Nephron (organoid): ENCODE results near the gene CST6.

Experiments used
- H3K27ac Mint-ChIP-seq, 3 experiments: 2 replicates each; pipeline ENCODE4 v1.8.0; 2020; ENCODE audit warnings: mixed read lengths in 3 of 3, mild to moderate bottlenecking in 2 of 3, moderate library complexity in 1 of 3
- H3K27me3 Mint-ChIP-seq: 2 replicates; pipeline ENCODE4 v1.8.0; 2021; ENCODE audit warnings: low read depth, mild to moderate bottlenecking, moderate library complexity, mixed read lengths
- H3K36me3 Mint-ChIP-seq: 2 replicates; pipeline ENCODE4 v1.8.0; 2020; ENCODE audit warnings: low read depth, mixed read lengths
- H3K4me1 Mint-ChIP-seq: 2 replicates; pipeline ENCODE4 v1.8.0; 2020; ENCODE audit warnings: mixed read lengths
- H3K4me3 Mint-ChIP-seq, 3 experiments: 2 replicates each; pipeline ENCODE4 v1.8.0; 2020; ENCODE audit warnings: mild to moderate bottlenecking in 3 of 3, mixed read lengths in 3 of 3, moderate library complexity in 2 of 3
- H3K9me3 Mint-ChIP-seq: 2 replicates; pipeline ENCODE4 v1.8.0; 2020; ENCODE audit warnings: mixed read lengths
- TF ChIP-seq, protein P1 (sequence below), 3 experiments: fragments of 200-600 bp; sonication (generic); IDR thresholded peaks; one replicate each; pipeline ENCODE4 v1.5.0; 2021; ENCODE audit warnings: antibody characterized with exemption in 3 of 3; ENCODE audit not compliant: unreplicated experiment in 3 of 3

CST6 gene

DNA sequence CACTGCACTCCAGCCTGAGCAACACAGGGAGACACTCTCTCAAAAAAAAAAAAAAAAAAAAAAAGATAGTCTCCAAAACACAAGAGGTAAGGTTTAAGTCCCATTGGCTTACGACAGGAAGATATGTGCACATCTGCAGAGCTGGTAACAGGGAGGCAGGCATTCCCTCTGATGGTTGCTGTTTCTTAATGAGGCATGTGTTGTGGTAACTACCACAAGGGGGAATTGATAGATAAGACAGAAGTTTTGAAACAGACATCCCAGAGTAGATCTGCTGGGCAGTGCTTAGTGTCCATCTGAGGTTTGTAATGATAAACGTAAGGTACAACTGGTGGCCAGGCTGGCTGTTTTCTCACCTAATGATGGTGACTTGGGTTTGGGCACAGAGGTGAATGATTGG, 14.5 kb upstream of the CST6 start:
- no peak overlapping the region for H3K27ac Mint-ChIP-seq
- peak overlapping the region; percentile 40 to 74 (median 46) for H3K4me3 Mint-ChIP-seq
- no peaks in the 10 kb centered on the region for H3K9me3 Mint-ChIP-seq
- no peaks in the 10 kb centered on the region for H3K27me3 Mint-ChIP-seq
- peaks cover 57% of the 10 kb centered on the region for H3K36me3 Mint-ChIP-seq
- TF ChIP-seq, protein P1, sequence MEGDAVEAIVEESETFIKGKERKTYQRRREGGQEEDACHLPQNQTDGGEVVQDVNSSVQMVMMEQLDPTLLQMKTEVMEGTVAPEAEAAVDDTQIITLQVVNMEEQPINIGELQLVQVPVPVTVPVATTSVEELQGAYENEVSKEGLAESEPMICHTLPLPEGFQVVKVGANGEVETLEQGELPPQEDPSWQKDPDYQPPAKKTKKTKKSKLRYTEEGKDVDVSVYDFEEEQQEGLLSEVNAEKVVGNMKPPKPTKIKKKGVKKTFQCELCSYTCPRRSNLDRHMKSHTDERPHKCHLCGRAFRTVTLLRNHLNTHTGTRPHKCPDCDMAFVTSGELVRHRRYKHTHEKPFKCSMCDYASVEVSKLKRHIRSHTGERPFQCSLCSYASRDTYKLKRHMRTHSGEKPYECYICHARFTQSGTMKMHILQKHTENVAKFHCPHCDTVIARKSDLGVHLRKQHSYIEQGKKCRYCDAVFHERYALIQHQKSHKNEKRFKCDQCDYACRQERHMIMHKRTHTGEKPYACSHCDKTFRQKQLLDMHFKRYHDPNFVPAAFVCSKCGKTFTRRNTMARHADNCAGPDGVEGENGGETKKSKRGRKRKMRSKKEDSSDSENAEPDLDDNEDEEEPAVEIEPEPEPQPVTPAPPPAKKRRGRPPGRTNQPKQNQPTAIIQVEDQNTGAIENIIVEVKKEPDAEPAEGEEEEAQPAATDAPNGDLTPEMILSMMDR (IDR thresholded peaks at IDR 0.05; ENCODE audit: unreplicated experiment in 3 of 3), result no peak
- peaks cover 13% of the 10 kb centered on the region for H3K4me1 Mint-ChIP-seq

DNA sequence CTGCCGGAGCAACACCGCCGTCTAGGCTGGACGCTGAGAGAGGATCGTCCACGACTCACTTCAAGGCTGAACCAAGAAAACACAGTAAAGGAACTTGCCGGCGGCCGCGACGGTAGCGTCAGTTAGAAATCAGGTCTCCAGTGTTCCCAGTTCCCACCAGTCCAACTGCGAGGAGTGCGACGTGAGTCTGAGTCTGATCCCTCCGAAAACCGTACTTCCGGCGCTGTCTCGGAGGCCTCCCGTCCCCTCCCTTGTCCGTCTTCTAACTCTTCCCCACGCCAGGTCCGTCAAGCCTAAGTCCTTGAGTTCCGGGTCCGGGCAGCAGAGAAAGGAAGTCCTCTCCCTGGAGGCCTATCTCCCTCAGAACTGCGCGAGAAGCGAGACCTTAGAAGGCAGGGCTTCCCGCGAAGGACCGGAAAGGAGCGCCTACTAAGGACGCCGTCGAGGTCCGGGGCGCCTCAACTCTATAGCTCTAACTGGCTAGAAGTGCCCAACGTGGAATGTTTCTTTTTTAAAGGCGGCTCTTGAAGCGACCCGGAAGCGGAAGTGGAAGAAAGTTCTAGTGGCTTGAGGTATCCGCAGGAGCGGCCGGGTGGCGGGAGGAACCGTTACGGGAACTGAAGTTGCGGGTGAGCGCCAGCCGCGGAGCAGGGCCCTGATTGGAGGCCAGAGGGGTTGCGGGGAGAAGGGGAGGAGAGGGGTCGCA, 9.7 kb upstream of the CST6 start, which contains the start of the genes BANF1 and EIF1AD:
Gene BANF1, plus strand, starts transcription at position 562 of the 706 bp plus-strand sequence. CDS start 748 bp downstream, outside the sequence.
Gene EIF1AD, minus strand, starts transcription at position 216 of the 706 bp plus-strand sequence. CDS start 1,768 bp downstream, outside the sequence.
- H3K4me1 Mint-ChIP-seq, result peaks cover 22% of the 10 kb centered on the region
- no peaks in the 10 kb centered on the region for H3K9me3 Mint-ChIP-seq
- H3K4me3 Mint-ChIP-seq, result peak within 1 kb of the TSS; percentile 96 to 99 (median 99)
- peaks cover 52% of the 10 kb centered on the region for H3K36me3 Mint-ChIP-seq
- no peaks in the 10 kb centered on the region for H3K27me3 Mint-ChIP-seq
- TF ChIP-seq, protein P1 (IDR thresholded peaks at IDR 0.05; ENCODE audit: unreplicated experiment in 3 of 3), result no peak
- H3K27ac Mint-ChIP-seq, result peak within 1 kb of the TSS; percentile 98 to 100 (median 99)

DNA sequence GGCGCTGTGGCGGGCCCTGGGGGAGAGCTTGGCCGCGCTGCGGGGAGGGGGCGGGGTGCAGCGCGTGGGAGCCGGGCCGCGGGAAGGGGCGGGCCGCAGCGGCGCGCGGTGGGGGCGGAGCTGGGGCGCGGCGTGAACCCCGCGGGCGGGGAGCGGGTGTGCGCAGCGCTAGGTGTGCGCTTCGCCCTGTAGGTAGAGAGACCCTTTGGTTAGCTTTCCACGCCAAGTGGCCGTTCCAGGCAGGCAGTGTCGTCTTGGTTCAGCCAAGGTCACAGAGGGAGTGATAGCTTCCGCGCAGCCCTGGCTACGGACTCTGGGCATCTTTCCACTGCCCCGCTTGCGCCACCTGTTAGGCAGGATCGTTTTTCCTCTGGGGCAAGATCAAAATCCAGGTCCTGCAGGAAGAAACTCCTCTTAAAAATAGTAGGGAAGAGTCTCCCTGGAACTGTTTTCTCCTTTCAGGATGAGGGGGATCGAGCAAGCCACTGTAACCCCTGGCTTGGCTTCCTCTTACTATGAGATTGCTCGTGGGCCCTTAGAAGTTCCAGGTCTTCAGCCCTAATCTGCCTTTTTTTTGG, 9.1 kb upstream of the CST6 start:
- TF ChIP-seq, protein P1 (IDR thresholded peaks at IDR 0.05; ENCODE audit: unreplicated experiment in 3 of 3), result no peak
- H3K4me3 Mint-ChIP-seq, result peak overlapping the region; percentile 96 to 99 (median 99)
- peaks cover 46% of the 10 kb centered on the region for H3K36me3 Mint-ChIP-seq

DNA sequence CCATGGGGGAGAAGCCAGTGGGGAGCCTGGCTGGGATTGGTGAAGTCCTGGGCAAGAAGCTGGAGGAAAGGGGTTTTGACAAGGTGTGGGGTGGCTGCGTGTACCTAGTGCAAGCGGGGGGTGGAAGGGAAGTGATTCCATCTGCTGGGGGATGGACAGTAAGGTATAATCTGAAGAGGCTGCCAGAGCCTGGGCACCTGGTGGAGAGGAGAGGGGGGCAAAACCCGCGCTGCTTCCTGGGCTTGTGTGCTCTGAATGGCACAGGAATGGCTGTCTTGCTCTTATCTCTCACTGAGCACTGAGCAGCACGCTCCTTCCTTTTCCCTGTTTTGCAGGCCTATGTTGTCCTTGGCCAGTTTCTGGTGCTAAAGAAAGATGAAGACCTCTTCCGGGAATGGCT, 8.5 kb upstream of the CST6 start:
- TF ChIP-seq, protein P1 (IDR thresholded peaks at IDR 0.05; ENCODE audit: unreplicated experiment in 3 of 3), result no peak
- Mint-ChIP-seq H3K9me3 (no peaks in the 10 kb centered on the region), H3K27me3 (no peaks in the 10 kb centered on the region), H3K4me1 (peaks cover 22% of the 10 kb centered on the region), H3K4me3 (peak overlapping the region; percentile 89 to 99 (median 93)), H3K27ac (peak overlapping the region; percentile 87 to 99 (median 98)), H3K36me3 (peaks cover 40% of the 10 kb centered on the region)

More for the DNA sequence above, 9.1 kb upstream of the CST6 start:
- Mint-ChIP-seq H3K4me1 (peaks cover 22% of the 10 kb centered on the region), H3K27ac (peak overlapping the region; percentile 98 to 100 (median 99)), H3K27me3 (no peaks in the 10 kb centered on the region), H3K9me3 (no peaks in the 10 kb centered on the region)

DNA sequence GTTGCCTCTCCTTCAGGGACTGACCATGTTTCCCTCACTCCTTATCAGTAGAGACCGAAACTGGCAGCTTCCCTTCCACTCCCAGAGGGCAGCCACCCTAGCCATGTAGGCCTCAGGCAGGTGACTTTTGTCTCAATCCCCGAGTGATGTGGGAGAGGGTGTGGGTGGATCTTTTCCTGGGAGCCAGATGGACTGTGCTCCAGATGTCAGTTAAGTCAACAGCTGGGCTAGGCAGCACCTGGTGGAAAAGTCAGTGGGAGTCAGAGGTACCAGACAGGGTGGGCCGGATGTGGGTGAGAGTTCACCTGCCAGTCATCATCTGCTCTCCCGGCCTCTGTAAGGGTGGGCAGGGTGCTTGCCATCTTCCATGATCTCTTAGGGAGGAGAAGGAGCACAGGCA, 7.6 kb upstream of the CST6 start:
- Mint-ChIP-seq H3K9me3 (no peaks in the 10 kb centered on the region), H3K36me3 (peaks cover 31% of the 10 kb centered on the region), H3K4me1 (peaks cover 22% of the 10 kb centered on the region), H3K4me3 (peak overlapping the region; percentile 89 to 99 (median 93)), H3K27ac (peak overlapping the region in 1 of 3 experiments; percentile 48), H3K27me3 (no peaks in the 10 kb centered on the region)
- TF ChIP-seq, protein P1 (IDR thresholded peaks at IDR 0.05; ENCODE audit: unreplicated experiment in 3 of 3), result no peak
